Colonic mucosa (tissue), 4 donors: ENCODE data around the gene RIN3. TPM values are rescaled to one million over a fixed set of nuclear protein-coding genes. Genes with fewer than 3 reads are reported as not detected.

Experiments used
- DNase-seq: peaks from one replicate; pipeline ENCODE4 v3.0.0-alpha.2; 2020
- H3K27ac ChIP-seq: fragments of 200-600 bp; one replicate; pipeline ENCODE4 v1.8.0; 2021
- H3K27me3 ChIP-seq: fragments of 200-600 bp; one replicate; pipeline ENCODE4 v1.8.0; 2021
- H3K36me3 ChIP-seq: fragments of 200-600 bp; one replicate; pipeline ENCODE4 v1.8.0; 2021
- H3K4me1 ChIP-seq: fragments of 200-600 bp; one replicate; pipeline ENCODE4 v1.8.0; 2021; ENCODE audit warnings: mild to moderate bottlenecking
- H3K4me3 ChIP-seq: fragments of 200-600 bp; one replicate; pipeline ENCODE4 v1.8.0; 2021
- H3K9ac ChIP-seq, 2 donors: one replicate each; pipeline ENCODE4 v1.7.0; 2013; ENCODE audit warnings: control low read depth in 2 of 2, low read depth in 2 of 2, low read length in 2 of 2
- H3K9me3 ChIP-seq: fragments of 200-600 bp; one replicate; pipeline ENCODE4 v1.8.0; 2021
- intact Hi-C: fragments of 100-400 bp; cut with DNase I; formaldehyde crosslinking; loops from one replicate; pipeline ENCODE4 v1.14.1; 2022
- total RNA-seq, 2 donors: library from RNA; stranded (reverse); fragmentation: NEBNext Ultra II Directional in 1 of 2; extraction: Animal tissue kit (Norgen Biotek cat#: 25700) in 1 of 2; gene quantifications; one replicate each; pipeline ENCODE4 v1.2.1, GENCODE V29; 2021
- TF ChIP-seq, protein P1 (sequence below): fragments of 200-600 bp; IDR thresholded peaks from one replicate; pipeline ENCODE4 v1.8.0; 2022; ENCODE audit warnings: antibody characterized with exemption, mild to moderate bottlenecking
- donor health status: healthy.
- donor health status: DM: no; HTN: no; CAD: no.
- donor health status: DM: no; HTN: no; CAD: no.

The RIN3 gene
- total RNA-seq, 2 donors from 2014 or later, result 18.4 to 23.2 TPM

DNA sequence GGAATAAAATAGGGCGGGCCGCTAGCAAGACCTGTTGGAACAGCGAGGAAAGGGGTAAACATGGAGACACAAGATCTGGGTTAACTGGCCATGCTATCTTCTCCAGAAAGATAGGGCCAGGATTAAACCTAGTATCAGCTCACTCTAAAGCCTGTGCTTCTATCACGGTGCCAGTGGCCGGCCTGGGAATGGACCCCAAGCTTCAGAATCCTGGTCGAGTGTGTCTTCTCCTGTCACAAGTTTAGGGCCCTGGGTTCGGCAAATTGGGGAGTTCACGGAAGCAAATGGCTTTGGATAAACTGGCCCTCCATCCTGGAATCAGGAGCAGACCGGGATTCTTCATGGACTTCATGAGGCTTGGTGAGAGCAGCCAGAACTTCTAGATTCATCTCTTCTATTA lies 152.7 kb downstream of the RIN3 start:
- intact Hi-C loops, result no loop called here
- Histone ChIP-seq H3K4me1 (no peaks in the 10 kb centered on the region), H3K9me3 (no peaks in the 10 kb centered on the region), H3K27me3 (no peaks in the 10 kb centered on the region), H3K36me3 (no peaks in the 10 kb centered on the region), H3K27ac (no peak overlapping the region), H3K9ac (no peak overlapping the region), H3K4me3 (no peak overlapping the region)
- no peak for DNase-seq
- TF ChIP-seq, protein P1, sequence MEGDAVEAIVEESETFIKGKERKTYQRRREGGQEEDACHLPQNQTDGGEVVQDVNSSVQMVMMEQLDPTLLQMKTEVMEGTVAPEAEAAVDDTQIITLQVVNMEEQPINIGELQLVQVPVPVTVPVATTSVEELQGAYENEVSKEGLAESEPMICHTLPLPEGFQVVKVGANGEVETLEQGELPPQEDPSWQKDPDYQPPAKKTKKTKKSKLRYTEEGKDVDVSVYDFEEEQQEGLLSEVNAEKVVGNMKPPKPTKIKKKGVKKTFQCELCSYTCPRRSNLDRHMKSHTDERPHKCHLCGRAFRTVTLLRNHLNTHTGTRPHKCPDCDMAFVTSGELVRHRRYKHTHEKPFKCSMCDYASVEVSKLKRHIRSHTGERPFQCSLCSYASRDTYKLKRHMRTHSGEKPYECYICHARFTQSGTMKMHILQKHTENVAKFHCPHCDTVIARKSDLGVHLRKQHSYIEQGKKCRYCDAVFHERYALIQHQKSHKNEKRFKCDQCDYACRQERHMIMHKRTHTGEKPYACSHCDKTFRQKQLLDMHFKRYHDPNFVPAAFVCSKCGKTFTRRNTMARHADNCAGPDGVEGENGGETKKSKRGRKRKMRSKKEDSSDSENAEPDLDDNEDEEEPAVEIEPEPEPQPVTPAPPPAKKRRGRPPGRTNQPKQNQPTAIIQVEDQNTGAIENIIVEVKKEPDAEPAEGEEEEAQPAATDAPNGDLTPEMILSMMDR, result no peak

DNA sequence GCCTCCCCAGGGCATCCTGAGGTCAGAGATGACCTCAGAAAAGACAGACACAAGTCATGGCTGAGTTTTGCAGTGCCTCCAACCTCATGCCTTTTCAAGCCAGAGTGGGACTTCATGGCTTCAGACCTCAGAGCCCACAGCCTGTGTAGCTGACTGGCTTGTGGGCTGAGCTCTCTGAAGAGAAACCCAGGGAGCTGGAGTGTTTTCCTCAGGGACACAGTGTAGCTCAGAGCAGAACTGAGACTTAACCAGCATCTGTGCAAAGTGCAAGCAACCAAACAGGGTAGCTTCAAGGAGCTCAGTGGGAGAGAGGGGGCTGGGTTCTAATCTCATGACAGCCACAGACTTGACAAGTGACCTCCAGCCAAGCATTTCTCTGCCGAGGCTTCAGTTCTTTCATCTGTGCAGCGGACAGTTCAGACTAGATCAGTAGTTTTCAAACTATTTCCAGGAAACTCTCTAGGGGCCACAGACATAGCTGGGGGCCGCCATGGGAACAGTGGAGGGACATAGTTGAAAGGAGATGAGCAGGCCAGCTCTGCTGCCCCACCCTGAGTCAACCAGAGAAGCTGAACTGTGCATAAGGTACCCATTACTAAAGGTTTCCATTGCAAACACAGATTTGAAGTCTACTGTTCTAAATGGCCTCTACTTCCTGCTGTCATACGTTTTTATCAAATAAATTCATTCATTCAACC lies 154.8 kb downstream of the RIN3 start:
- H3K4me3 ChIP-seq, result no peak overlapping the region
- H3K4me1 ChIP-seq, result no peaks in the 10 kb centered on the region
- no peaks in the 10 kb centered on the region for H3K9me3 ChIP-seq
- no peak overlapping the region for H3K27ac ChIP-seq
- H3K9ac ChIP-seq, result no peak overlapping the region
- DNase-seq, result no peak
- intact Hi-C loops, result no loop called here
- TF ChIP-seq, protein P1, result no peak
- no peaks in the 10 kb centered on the region for H3K27me3 ChIP-seq
- no peaks in the 10 kb centered on the region for H3K36me3 ChIP-seq

DNA sequence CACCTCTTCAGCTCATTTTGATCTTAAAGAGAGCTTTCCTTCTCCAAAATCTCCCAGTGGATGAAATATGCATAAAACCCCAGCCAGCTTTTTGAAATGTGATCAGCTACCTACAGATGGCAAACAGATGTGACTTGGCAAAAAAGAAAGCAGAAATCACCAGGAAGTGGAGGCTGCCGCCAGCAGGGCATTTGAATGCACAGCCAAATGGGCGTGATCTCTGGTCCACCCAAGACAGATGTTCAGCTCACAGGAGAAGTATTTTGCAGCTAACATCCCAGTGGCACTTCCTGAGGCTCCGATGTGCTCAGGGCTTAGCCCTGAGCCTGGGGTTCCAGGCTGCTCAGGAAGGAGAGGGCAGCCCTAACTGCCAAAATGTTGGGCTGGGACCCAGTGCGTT lies 156.6 kb downstream of the RIN3 start:
- Histone ChIP-seq H3K4me1 (no peaks in the 10 kb centered on the region), H3K4me3 (no peak overlapping the region), H3K27me3 (no peaks in the 10 kb centered on the region), H3K27ac (no peak overlapping the region), H3K9ac (no peak overlapping the region), H3K36me3 (no peaks in the 10 kb centered on the region), H3K9me3 (no peaks in the 10 kb centered on the region)
- DNase-seq, result no peak
- intact Hi-C loops, result no loop called here
- TF ChIP-seq, protein P1, result no peak

DNA sequence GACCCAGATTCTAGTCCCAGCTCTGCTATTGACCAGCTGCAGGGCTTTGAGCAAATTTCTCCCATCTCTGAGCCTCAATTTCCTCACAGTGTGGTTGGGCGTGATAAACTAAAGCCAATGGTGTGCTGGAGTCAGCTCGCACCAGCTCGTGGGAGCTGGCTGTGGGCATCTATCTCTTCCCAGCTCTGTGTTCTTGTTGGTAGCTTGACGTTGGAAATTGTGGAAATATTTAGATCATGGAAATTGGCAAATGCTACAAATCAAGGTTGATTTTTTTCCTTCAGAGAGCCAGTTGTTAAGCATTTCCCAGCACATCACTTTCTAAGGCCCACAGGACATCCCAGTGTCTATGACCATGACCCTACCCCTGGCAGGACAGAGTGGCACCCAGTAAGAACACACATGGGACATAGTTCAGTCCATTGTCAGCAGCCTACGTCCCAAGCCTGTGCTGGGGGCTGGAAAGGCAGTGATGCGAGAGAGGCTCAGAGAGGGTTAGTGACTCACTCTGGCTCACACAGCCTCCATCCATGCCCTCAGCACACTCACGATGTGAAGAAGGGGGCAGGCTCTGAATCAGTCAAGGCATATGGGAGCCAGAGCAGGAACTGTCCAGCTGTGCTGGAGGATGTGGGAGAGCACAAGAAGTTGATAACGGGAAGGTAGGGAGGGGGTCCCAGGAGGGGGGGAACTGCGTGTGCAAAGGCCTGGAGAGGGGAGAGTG lies 157.2 kb downstream of the RIN3 start:
- H3K9me3 ChIP-seq, result no peaks in the 10 kb centered on the region
- TF ChIP-seq, protein P1, result no peak
- H3K9ac ChIP-seq, result no peak overlapping the region
- no peaks in the 10 kb centered on the region for H3K4me1 ChIP-seq
- intact Hi-C loops, result no loop called here
- H3K4me3 ChIP-seq, result no peak overlapping the region
- no peak for DNase-seq
- no peaks in the 10 kb centered on the region for H3K27me3 ChIP-seq
- H3K36me3 ChIP-seq, result no peaks in the 10 kb centered on the region
- H3K27ac ChIP-seq, result no peak overlapping the region

DNA sequence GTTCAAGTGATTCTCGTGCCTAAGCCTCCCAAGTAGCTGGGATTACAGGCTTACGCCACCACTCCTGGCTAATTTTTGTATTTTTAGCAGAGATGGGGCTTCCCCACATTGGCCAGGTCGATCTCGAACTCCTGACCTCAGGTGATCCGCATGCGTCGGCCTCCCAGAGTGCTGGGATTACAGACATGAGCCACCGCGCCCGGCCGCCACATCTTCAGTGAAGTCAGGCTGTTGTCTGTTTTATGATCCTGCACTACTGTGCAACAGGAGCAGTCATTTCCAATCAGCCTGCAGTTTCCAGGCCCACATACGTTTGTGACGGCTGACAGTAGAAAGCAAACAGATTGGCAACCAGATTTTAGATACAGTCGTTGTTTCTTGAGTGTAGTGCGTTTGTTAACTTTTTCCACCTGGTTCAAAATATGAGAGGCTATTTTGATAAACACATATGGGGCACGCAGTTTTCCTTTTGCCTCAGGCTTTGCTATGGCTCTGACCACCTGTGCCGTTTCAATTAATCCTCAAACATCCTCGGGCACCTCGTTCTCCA lies 160.1 kb downstream of the RIN3 start:
- Histone ChIP-seq H3K4me3 (no peak overlapping the region), H3K9ac (no peak overlapping the region), H3K27ac (no peak overlapping the region), H3K9me3 (no peaks in the 10 kb centered on the region), H3K36me3 (no peaks in the 10 kb centered on the region), H3K4me1 (no peaks in the 10 kb centered on the region), H3K27me3 (no peaks in the 10 kb centered on the region)
- intact Hi-C loops, result no loop called here
- DNase-seq, result no peak
- TF ChIP-seq, protein P1, result no peak
